ENCODE results near the gene BID. TPM values are rescaled to one million over a fixed set of nuclear protein-coding genes. Genes with fewer than 3 reads are reported as not detected.

The BID gene
- 10 to 100 TPM in 1 of 6 donors, 1 to 10 TPM in 5; 3.2 to 15.7 (median 6.6) TPM for total RNA-seq
- polyA plus RNA-seq, result 10 to 100 TPM in 1 of 2 donors, 1 to 10 TPM in 1; 8.2 to 10.2 TPM

GRCh38 chr22:17774206-17774925 lies at the start of gene BID:
Gene BID (minus strand): TSS chr22:17774469. CDS start chr22:17750116, 24,353 bp downstream.
- Histone ChIP-seq H3K4me1 (peaks cover 3 to 7% (median 6%) of the 10 kb centered on the region in 3 donors), H3K27ac (peak within 1 kb of the TSS in 2 of 4 donors; percentile 54 to 61), H3K4me3 (peak within 1 kb of the TSS; percentile 63 to 81 (median 74)), H3K9me3 (no peaks in the 10 kb centered on the region), H3K36me3 (no peaks in the 10 kb centered on the region), H3K27me3 (no peaks in the 10 kb centered on the region)
- FAIRE-seq (no peak), ATAC-seq (peak; percentile 33 to 71 (median 51)), DNase-seq (peak in 2 of 6 donors; percentile 46 to 81)
- TF ChIP-seq CTCF (IDR thresholded peaks at IDR 0.05), result no peak
- 0 to 1% methylated on average over 44 to 64 of the region's 64 CpGs for WGBS, 2 donors
- intact Hi-C loops (cut with DNase I), result no loop called here

GRCh38 chr22:17823964-17824363 lies 49.7 kb upstream of the BID start:
- ATAC-seq (no peak), DNase-seq (peak in 1 of 6 donors; percentile 55), FAIRE-seq (no peak)
- no peaks in the 10 kb centered on the region for H3K27me3 ChIP-seq
- intact Hi-C loops (cut with DNase I), result no loop called here
- H3K4me1 ChIP-seq, result no peaks in the 10 kb centered on the region
- TF ChIP-seq CTCF (IDR thresholded peaks at IDR 0.05), result no peak
- H3K4me3 ChIP-seq, result no peak overlapping the region
- H3K27ac ChIP-seq, result no peak overlapping the region
- H3K36me3 ChIP-seq, result peaks cover 0 to 21% (median 0%) of the 10 kb centered on the region in 3 donors
- no peaks in the 10 kb centered on the region for H3K9me3 ChIP-seq
- WGBS, 2 donors, result 93 to 95% methylated on average over 15 of the region's 15 CpGs

- Histone ChIP-seq H3K27me3 (no peaks in the 10 kb centered on the region), H3K36me3 (peaks cover 0 to 21% (median 0%) of the 10 kb centered on the region in 3 donors), H3K27ac (no peak overlapping the region), H3K4me3 (no peak overlapping the region), H3K4me1 (no peaks in the 10 kb centered on the region), H3K9me3 (no peaks in the 10 kb centered on the region)
- intact Hi-C loops (cut with DNase I), result no loop called here
- TF ChIP-seq CTCF (IDR thresholded peaks at IDR 0.05), result no peak
- DNase-seq (no peak), ATAC-seq (no peak), FAIRE-seq (no peak)
- 91 to 95% methylated on average over 4 of the region's 4 CpGs for WGBS, 2 donors
Observed at GRCh38 chr22:17823226-17823625, 49.0 kb upstream of the BID start.

- TF ChIP-seq CTCF (IDR thresholded peaks at IDR 0.05), result no peak
- intact Hi-C loops (cut with DNase I), result no loop called here
- no peak for FAIRE-seq
- Histone ChIP-seq H3K36me3 (peaks cover 0 to 22% (median 0%) of the 10 kb centered on the region in 3 donors), H3K9me3 (no peaks in the 10 kb centered on the region), H3K4me1 (no peaks in the 10 kb centered on the region), H3K4me3 (no peak overlapping the region), H3K27me3 (no peaks in the 10 kb centered on the region), H3K27ac (no peak overlapping the region)
- no peak for ATAC-seq
- DNase-seq, result peak in 1 of 6 donors; percentile 58
- 95 to 99% methylated on average over 13 of the region's 13 CpGs for WGBS, 2 donors
Observed at GRCh38 chr22:17822087-17822486, 47.8 kb upstream of the BID start.

- H3K4me1 ChIP-seq, result no peaks in the 10 kb centered on the region
- no peaks in the 10 kb centered on the region for H3K9me3 ChIP-seq
- intact Hi-C loops (cut with DNase I), result no loop called here
- peak; percentile 99 for FAIRE-seq
- 92% methylated on average over 3 of the region's 3 CpGs for whole genome bisulfite sequencing, 2 donors
- H3K4me3 ChIP-seq, result no peak overlapping the region
- ATAC-seq, result no peak
- peaks cover 0 to 26% (median 8%) of the 10 kb centered on the region in 3 donors for H3K36me3 ChIP-seq
- H3K27ac ChIP-seq, result no peak overlapping the region
- no peak for TF ChIP-seq CTCF (IDR thresholded peaks at IDR 0.05)
- no peak for DNase-seq
- no peaks in the 10 kb centered on the region for H3K27me3 ChIP-seq
Observed at GRCh38 chr22:17820879-17821439, 46.7 kb upstream of the BID start.

All from pancreas (tissue), 10 donors.